H1 (cell line): ENCODE measurements around the gene SLC25A21. TPM values are rescaled to one million over a fixed set of nuclear protein-coding genes. Genes with fewer than 3 reads are reported as not detected.

Experiments
- CHD1 ChIP-seq: IDR thresholded peaks from 2 replicates; pipeline ENCODE4 v1.6.1; 2012; ENCODE audit warnings: low read depth, low read length, improper control_type of control experiment
- polyA plus RNA-seq, 7 experiments: library from polyadenylated mRNA; depleted of rRNA in 3 of 7; stranded (reverse) in 5 of 7; unstranded in 2 of 7; fragments of >200 nt in 5 of 7; fragments of 200-250 nt in 2 of 7; gene quantifications; 1 replicate in 5 of 7; 2 replicates in 1 of 7; 4 replicates in 1 of 7; pipeline versions ENCODE4 v1.2.1 to v1.2.3, GENCODE V29; 2011 to 2013; ENCODE audit warnings: missing spikeins in 2 of 7, mixed read lengths in 2 of 7
- total RNA-seq: library from RNA; stranded (reverse); fragmentation: NEBNext Ultra II Directional; extraction: Animal tissue kit (Norgen Biotek cat#: 25700); gene quantifications from 2 replicates; pipeline ENCODE4 v1.2.1, GENCODE V29; 2021
- TF ChIP-seq, protein P1 (sequence below): fragments of 300-600 bp; sonication (generic); IDR thresholded peaks from 2 replicates; pipeline ENCODE4 v1.7.1; 2012; ENCODE audit warnings: low read length, moderate library complexity, mild to moderate bottlenecking, inconsistent platforms; ENCODE audit not compliant: insufficient replicate concordance

SLC25A21 gene
- total and polyA plus RNA-seq, 2 of the 8 experiments (the other 6 are each of a cell fraction or from before 2014, with no cell fraction given), result 6.9 to 15.7 TPM

DNA sequence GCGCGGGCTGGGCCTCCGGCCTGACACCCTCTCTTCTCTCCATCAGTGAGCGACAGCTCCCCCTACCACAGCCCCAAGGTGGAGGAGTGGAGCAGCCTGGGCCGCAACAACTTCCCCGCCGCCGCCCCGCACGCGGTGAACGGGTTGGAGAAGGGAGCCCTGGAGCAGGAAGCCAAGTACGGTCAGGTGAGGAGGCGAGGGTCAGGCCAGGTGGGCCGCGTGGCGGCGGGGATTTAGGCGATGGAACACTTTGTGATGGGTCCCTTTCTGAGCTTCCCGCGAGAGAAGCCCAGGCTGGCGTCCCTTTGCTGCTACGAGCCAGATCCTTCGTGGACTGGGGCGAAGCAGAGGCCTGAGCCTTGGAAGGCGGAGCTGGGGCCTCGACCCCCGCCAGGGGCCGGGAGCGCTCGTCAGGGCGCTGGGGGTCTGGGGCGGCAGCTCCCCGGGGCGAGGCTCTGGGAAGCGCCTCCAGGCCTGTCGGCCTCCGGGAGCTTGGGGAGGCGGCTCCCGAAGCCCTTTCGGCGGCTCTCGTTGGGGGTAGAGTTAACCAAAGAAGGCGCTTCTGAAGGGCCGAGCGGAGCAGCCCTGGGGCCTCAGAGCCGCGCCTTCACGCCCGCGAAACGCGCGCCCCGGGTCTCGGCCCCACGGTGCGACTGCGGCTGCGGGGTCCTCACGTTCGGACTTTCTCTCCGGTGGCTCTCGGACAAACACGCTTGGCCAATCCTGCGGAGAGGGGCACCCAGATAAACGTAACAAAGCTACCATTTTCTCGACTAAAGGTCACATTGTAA is 505.8 kb downstream of the SLC25A21 start (continued):
- TF ChIP-seq, protein P1, sequence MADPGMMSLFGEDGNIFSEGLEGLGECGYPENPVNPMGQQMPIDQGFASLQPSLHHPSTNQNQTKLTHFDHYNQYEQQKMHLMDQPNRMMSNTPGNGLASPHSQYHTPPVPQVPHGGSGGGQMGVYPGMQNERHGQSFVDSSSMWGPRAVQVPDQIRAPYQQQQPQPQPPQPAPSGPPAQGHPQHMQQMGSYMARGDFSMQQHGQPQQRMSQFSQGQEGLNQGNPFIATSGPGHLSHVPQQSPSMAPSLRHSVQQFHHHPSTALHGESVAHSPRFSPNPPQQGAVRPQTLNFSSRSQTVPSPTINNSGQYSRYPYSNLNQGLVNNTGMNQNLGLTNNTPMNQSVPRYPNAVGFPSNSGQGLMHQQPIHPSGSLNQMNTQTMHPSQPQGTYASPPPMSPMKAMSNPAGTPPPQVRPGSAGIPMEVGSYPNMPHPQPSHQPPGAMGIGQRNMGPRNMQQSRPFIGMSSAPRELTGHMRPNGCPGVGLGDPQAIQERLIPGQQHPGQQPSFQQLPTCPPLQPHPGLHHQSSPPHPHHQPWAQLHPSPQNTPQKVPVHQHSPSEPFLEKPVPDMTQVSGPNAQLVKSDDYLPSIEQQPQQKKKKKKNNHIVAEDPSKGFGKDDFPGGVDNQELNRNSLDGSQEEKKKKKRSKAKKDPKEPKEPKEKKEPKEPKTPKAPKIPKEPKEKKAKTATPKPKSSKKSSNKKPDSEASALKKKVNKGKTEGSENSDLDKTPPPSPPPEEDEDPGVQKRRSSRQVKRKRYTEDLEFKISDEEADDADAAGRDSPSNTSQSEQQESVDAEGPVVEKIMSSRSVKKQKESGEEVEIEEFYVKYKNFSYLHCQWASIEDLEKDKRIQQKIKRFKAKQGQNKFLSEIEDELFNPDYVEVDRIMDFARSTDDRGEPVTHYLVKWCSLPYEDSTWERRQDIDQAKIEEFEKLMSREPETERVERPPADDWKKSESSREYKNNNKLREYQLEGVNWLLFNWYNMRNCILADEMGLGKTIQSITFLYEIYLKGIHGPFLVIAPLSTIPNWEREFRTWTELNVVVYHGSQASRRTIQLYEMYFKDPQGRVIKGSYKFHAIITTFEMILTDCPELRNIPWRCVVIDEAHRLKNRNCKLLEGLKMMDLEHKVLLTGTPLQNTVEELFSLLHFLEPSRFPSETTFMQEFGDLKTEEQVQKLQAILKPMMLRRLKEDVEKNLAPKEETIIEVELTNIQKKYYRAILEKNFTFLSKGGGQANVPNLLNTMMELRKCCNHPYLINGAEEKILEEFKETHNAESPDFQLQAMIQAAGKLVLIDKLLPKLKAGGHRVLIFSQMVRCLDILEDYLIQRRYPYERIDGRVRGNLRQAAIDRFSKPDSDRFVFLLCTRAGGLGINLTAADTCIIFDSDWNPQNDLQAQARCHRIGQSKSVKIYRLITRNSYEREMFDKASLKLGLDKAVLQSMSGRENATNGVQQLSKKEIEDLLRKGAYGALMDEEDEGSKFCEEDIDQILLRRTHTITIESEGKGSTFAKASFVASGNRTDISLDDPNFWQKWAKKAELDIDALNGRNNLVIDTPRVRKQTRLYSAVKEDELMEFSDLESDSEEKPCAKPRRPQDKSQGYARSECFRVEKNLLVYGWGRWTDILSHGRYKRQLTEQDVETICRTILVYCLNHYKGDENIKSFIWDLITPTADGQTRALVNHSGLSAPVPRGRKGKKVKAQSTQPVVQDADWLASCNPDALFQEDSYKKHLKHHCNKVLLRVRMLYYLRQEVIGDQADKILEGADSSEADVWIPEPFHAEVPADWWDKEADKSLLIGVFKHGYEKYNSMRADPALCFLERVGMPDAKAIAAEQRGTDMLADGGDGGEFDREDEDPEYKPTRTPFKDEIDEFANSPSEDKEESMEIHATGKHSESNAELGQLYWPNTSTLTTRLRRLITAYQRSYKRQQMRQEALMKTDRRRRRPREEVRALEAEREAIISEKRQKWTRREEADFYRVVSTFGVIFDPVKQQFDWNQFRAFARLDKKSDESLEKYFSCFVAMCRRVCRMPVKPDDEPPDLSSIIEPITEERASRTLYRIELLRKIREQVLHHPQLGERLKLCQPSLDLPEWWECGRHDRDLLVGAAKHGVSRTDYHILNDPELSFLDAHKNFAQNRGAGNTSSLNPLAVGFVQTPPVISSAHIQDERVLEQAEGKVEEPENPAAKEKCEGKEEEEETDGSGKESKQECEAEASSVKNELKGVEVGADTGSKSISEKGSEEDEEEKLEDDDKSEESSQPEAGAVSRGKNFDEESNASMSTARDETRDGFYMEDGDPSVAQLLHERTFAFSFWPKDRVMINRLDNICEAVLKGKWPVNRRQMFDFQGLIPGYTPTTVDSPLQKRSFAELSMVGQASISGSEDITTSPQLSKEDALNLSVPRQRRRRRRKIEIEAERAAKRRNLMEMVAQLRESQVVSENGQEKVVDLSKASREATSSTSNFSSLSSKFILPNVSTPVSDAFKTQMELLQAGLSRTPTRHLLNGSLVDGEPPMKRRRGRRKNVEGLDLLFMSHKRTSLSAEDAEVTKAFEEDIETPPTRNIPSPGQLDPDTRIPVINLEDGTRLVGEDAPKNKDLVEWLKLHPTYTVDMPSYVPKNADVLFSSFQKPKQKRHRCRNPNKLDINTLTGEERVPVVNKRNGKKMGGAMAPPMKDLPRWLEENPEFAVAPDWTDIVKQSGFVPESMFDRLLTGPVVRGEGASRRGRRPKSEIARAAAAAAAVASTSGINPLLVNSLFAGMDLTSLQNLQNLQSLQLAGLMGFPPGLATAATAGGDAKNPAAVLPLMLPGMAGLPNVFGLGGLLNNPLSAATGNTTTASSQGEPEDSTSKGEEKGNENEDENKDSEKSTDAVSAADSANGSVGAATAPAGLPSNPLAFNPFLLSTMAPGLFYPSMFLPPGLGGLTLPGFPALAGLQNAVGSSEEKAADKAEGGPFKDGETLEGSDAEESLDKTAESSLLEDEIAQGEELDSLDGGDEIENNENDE, result no peak
- no peak for TF ChIP-seq CHD1
